DOHH2 (cell line): ENCODE data around the gene CADPS2.

ENCODE experiments used
- H3F3A ChIP-seq: fragments of 200-600 bp; sonication (generic), shearing (Covaris generic); 2 replicates; pipeline ENCODE4 v1.6.0; 2016; ENCODE audit warnings: antibody characterized with exemption, mild to moderate bottlenecking; ENCODE audit not compliant: control insufficient read depth, insufficient read depth
- H3K27ac ChIP-seq: fragments of 200-600 bp; sonication (generic); 2 replicates; pipeline ENCODE4 v1.5.1; 2014; ENCODE audit warnings: low read depth, mild to moderate bottlenecking, low read length, moderate library complexity
- H3K27me3 ChIP-seq: fragments of 200-600 bp; sonication (generic); 2 replicates; pipeline ENCODE4 v1.6.1; 2014; ENCODE audit warnings: mild to moderate bottlenecking, low read length, mixed read lengths; ENCODE audit not compliant: control insufficient read depth
- H3K36me3 ChIP-seq: fragments of 200-600 bp; sonication (generic); 2 replicates; pipeline ENCODE4 v1.6.1; 2014; ENCODE audit warnings: mild to moderate bottlenecking, low read length, moderate library complexity, mixed read lengths; ENCODE audit not compliant: control insufficient read depth
- H3K4me1 ChIP-seq: fragments of 200-600 bp; sonication (generic); 2 replicates; pipeline ENCODE4 v1.6.1; 2014; ENCODE audit warnings: mild to moderate bottlenecking, low read length, mixed read lengths; ENCODE audit not compliant: control insufficient read depth
- H3K4me2 ChIP-seq: fragments of 200-600 bp; sonication (generic); 2 replicates; pipeline ENCODE4 v1.6.0; 2014; ENCODE audit warnings: mild to moderate bottlenecking, low read length, moderate library complexity
- H3K4me3 ChIP-seq: fragments of 200-600 bp; sonication (generic); 2 replicates; pipeline ENCODE4 v1.5.1; 2014; ENCODE audit warnings: mild to moderate bottlenecking, low read length, mixed read lengths
- H3K79me2 ChIP-seq: fragments of 200-600 bp; sonication (generic); 2 replicates; pipeline ENCODE4 v1.6.1; 2014; ENCODE audit warnings: mild to moderate bottlenecking, low read length, mixed read lengths; ENCODE audit not compliant: control insufficient read depth
- H3K9me2 ChIP-seq: fragments of 200-600 bp; sonication (generic); replicated peaks from 2 replicates; pipeline ENCODE4 v1.6.1; 2014; ENCODE audit warnings: mild to moderate bottlenecking, low read length, mixed read lengths; ENCODE audit not compliant: control insufficient read depth
- H3K9me3 ChIP-seq: fragments of 200-600 bp; sonication (generic); 2 replicates; pipeline ENCODE4 v1.6.1; 2014; ENCODE audit warnings: antibody characterized with exemption, low read length, mixed read lengths; ENCODE audit not compliant: control insufficient read depth, insufficient read depth
- H4K20me1 ChIP-seq: fragments of 200-600 bp; sonication (generic); 2 replicates; pipeline ENCODE4 v1.6.0; 2014; ENCODE audit warnings: low read depth, mild to moderate bottlenecking, antibody characterized with exemption, low read length, moderate library complexity; ENCODE audit not compliant: control insufficient read depth, insufficient read depth
- CTCF ChIP-seq: fragments of 200-600 bp; sonication (generic); IDR thresholded peaks from one replicate; pipeline ENCODE4 v1.5.1; 2014; ENCODE audit warnings: antibody characterized with exemption, mild to moderate bottlenecking, low read depth, low read length; ENCODE audit not compliant: poor library complexity, severe bottlenecking
- EZH2phosphoT487 ChIP-seq: fragments of 200-600 bp; sonication (generic); IDR thresholded peaks from 2 replicates; pipeline ENCODE4 v1.6.1; 2017; ENCODE audit warnings: borderline replicate concordance, mild to moderate bottlenecking, antibody characterized with exemption, low read length, moderate library complexity, mixed read lengths

The CADPS2 gene

GRCh38 chr7:122616951-122617350 lies 269.3 kb downstream of the CADPS2 start:
- no peaks in the 10 kb centered on the region for H4K20me1 ChIP-seq
- no peak overlapping the region for H3K4me3 ChIP-seq
- no peaks in the 10 kb centered on the region for H3K9me2 ChIP-seq
- no peak overlapping the region for H3K27ac ChIP-seq
- H3K36me3 ChIP-seq, result no peaks in the 10 kb centered on the region
- H3K4me1 ChIP-seq, result no peaks in the 10 kb centered on the region
- no peaks in the 10 kb centered on the region for H3K79me2 ChIP-seq
- H3K4me2 ChIP-seq, result no peak overlapping the region
- H3F3A ChIP-seq, result no peaks in the 10 kb centered on the region
- TF ChIP-seq CTCF (no peak), EZH2phosphoT487 (no peak)
- no peaks in the 10 kb centered on the region for H3K9me3 ChIP-seq
- no peaks in the 10 kb centered on the region for H3K27me3 ChIP-seq

GRCh38 chr7:122605929-122606328 lies 280.3 kb downstream of the CADPS2 start:
- no peaks in the 10 kb centered on the region for H3K9me3 ChIP-seq
- H3K27ac ChIP-seq, result no peak overlapping the region
- TF ChIP-seq CTCF (no peak), EZH2phosphoT487 (no peak)
- H3K4me1 ChIP-seq, result no peaks in the 10 kb centered on the region
- H3K27me3 ChIP-seq, result no peaks in the 10 kb centered on the region
- H3K4me2 ChIP-seq, result no peak overlapping the region
- no peaks in the 10 kb centered on the region for H4K20me1 ChIP-seq
- H3F3A ChIP-seq, result no peaks in the 10 kb centered on the region
- H3K36me3 ChIP-seq, result no peaks in the 10 kb centered on the region
- no peaks in the 10 kb centered on the region for H3K79me2 ChIP-seq
- H3K9me2 ChIP-seq, result no peaks in the 10 kb centered on the region
- no peak overlapping the region for H3K4me3 ChIP-seq

- Histone ChIP-seq H4K20me1 (no peaks in the 10 kb centered on the region), H3F3A (no peaks in the 10 kb centered on the region), H3K79me2 (no peaks in the 10 kb centered on the region), H3K4me3 (no peak overlapping the region), H3K4me2 (no peak overlapping the region), H3K9me3 (no peaks in the 10 kb centered on the region), H3K36me3 (no peaks in the 10 kb centered on the region), H3K27me3 (no peaks in the 10 kb centered on the region), H3K4me1 (no peaks in the 10 kb centered on the region), H3K9me2 (no peaks in the 10 kb centered on the region), H3K27ac (no peak overlapping the region)
- TF ChIP-seq CTCF (no peak), EZH2phosphoT487 (no peak)
These were observed 282.0 kb downstream of the CADPS2 start for GRCh38 chr7:122604251-122604650.

GRCh38 chr7:122602800-122603199 lies 283.5 kb downstream of the CADPS2 start:
- Histone ChIP-seq H3K4me3 (no peak overlapping the region), H3K9me3 (no peaks in the 10 kb centered on the region), H3K36me3 (no peaks in the 10 kb centered on the region), H3K4me2 (no peak overlapping the region), H3K27me3 (no peaks in the 10 kb centered on the region), H3K27ac (no peak overlapping the region), H3K9me2 (no peaks in the 10 kb centered on the region), H3K4me1 (no peaks in the 10 kb centered on the region), H3F3A (no peaks in the 10 kb centered on the region), H4K20me1 (no peaks in the 10 kb centered on the region), H3K79me2 (no peaks in the 10 kb centered on the region)
- TF ChIP-seq CTCF (no peak), EZH2phosphoT487 (no peak)
